Small intestine (tissue), 7 donors: ENCODE data around the gene CYP2C19. TPM values are rescaled to one million over a fixed set of nuclear protein-coding genes. Genes with fewer than 3 reads are reported as not detected.
"Not testable (repeated sequence)": the region's sequence is repeated elsewhere in the genome, so short reads cannot be mapped to it uniquely, and the experiment has no call there.

Source experiments
- DNase-seq, 2 donors: peaks; one replicate each; pipeline versions ENCODE4 v3.0.0 to v3.0.0-alpha.2; 2013
- FAIRE-seq: peaks from 2 replicates; lab custom pipeline; 2012; peaks lifted over from hg19 to GRCh38; lab: Jason Lieb, UNC
- H3K27ac ChIP-seq, 3 donors: one replicate each; pipeline ENCODE4 v1.5.1; 2013; ENCODE audit warnings: low read length in 2 of 3, mild to moderate bottlenecking in 2 of 3, control low read depth in 1 of 3, inconsistent platforms in 1 of 3, low read depth in 1 of 3, moderate library complexity in 1 of 3
- H3K27me3 ChIP-seq, 3 donors: one replicate each; pipeline ENCODE4 v1.6.1; 2013; ENCODE audit warnings: low read length in 3 of 3, inconsistent platforms in 1 of 3; ENCODE audit not compliant: control insufficient read depth in 3 of 3, insufficient read depth in 3 of 3
- H3K36me3 ChIP-seq, 3 donors: one replicate each; pipeline ENCODE4 v1.6.1; 2013; ENCODE audit warnings: low read length in 3 of 3, inconsistent platforms in 1 of 3, low read depth in 1 of 3, mild to moderate bottlenecking in 1 of 3, moderate library complexity in 1 of 3; ENCODE audit not compliant: control insufficient read depth in 3 of 3, insufficient read depth in 2 of 3
- H3K4me1 ChIP-seq, 3 donors: one replicate each; pipeline ENCODE4 v1.6.1; 2013; ENCODE audit warnings: low read length in 2 of 3, inconsistent platforms in 1 of 3, low read depth in 1 of 3, mild to moderate bottlenecking in 1 of 3, moderate library complexity in 1 of 3; ENCODE audit not compliant: control insufficient read depth in 3 of 3, insufficient read depth in 2 of 3
- H3K4me3 ChIP-seq, 3 donors: one replicate each; pipeline ENCODE4 v1.5.1; 2013; ENCODE audit warnings: low read length in 3 of 3, control low read depth in 1 of 3, inconsistent platforms in 1 of 3, low read depth in 1 of 3, mild to moderate bottlenecking in 1 of 3, moderate library complexity in 1 of 3
- H3K9me3 ChIP-seq, 2 donors: one replicate each; pipeline ENCODE4 v1.6.1; 2013; ENCODE audit warnings: low read depth in 1 of 2, low read length in 1 of 2; ENCODE audit not compliant: control insufficient read depth in 2 of 2, insufficient read depth in 1 of 2
- WGBS, 3 donors: extraction: QIAGEN DNeasy Blood & Tissue Kit; methylation state at CpG; one replicate each; pipeline ENCODE4 v1.1.7; 2013; 5-methylcytosine and 5-hydroxymethylcytosine counted together
- polyA plus RNA-seq, 4 donors: library from polyadenylated mRNA; stranded (reverse) in 3 of 4; unstranded in 1 of 4; fragments of 200-250 nt in 3 of 4; fragments of 120-200 nt in 1 of 4; gene quantifications; one replicate each; pipeline versions ENCODE4 v1.2.1 to v1.2.3, GENCODE V29; 2013
- donor health status: healthy with polysubstance abuse.
- donor health status: control.
- donor health status: control.
- donor health status: Bipolar disorder and iron deficiency.
- donor health status: healthy.

CYP2C19 gene
- polyA plus RNA-seq, 4 donors = 9.5 to 46.5 (median 28.2) TPM

DNA sequence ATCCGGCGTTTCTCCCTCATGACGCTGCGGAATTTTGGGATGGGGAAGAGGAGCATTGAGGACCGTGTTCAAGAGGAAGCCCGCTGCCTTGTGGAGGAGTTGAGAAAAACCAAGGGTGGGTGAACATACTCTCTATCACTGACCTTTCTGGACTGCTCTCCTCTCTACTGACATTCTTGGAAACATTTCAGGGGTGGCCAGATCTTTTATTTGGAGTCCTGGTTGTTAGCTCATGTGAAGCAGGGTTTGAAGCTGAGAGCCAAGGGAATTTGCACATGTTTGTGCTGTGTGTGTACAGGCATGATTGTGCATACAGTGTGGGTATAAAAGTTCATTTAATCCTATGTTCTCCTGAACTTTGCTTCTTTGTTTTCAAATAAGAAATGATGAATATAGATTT, 12.9 kb downstream of the CYP2C19 start:
- H3K9me3 ChIP-seq, H3K4me3 ChIP-seq, DNase-seq, H3K4me1 ChIP-seq, FAIRE-seq, H3K27me3 ChIP-seq, H3K27ac ChIP-seq: not testable (repeated sequence)
- peaks cover 0 to 10% (median 4%) of the 10 kb centered on the region in 3 donors for H3K36me3 ChIP-seq
- 86 to 100% (median 95%) methylated on average over 6 of the region's 6 CpGs for WGBS, 3 donors

DNA sequence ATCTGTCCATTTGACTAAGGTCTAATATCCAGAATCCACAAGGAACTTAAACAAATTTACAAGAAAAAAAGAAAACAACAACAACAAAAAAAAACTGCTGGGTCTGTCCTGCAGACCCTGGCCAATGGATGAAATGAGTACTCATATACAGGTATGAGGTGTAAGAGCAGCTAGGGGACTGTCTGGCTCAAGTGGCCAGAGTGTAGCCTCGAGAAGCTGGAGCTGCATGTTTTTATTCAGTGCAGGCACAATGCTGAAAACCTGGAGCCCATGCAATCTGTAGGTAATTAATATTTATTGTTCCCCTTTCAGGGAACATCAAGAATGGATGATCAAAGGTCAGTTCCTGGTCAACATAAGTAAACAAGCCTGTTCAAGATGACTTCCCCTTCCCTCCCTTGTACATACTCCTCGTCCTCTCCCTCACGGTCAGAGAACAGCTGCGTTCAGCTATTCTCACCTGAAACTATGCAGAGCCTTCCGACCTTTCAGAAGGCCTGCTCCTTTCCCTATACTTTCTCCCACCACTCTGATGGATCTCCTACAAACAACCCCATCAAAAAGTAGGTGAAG, 15.5 kb downstream of the CYP2C19 start:
- WGBS, 3 donors = 7 to 35% (median 19%) methylated on average over 5 of the region's 5 CpGs
- peak overlapping the region in 2 of 3 donors; percentile 3 to 69 for H3K27ac ChIP-seq
- H3K27me3 ChIP-seq = no peaks in the 10 kb centered on the region
- no peak overlapping the region for H3K4me3 ChIP-seq
- peak; percentile 74 to 93 for DNase-seq
- no peak for FAIRE-seq
- H3K36me3 ChIP-seq = peaks cover 0 to 10% (median 4%) of the 10 kb centered on the region in 3 donors
- H3K9me3 ChIP-seq = peaks cover 0 to 3% of the 10 kb centered on the region in 2 donors
- peaks cover 0 to 3% (median 0%) of the 10 kb centered on the region in 3 donors for H3K4me1 ChIP-seq

GRCh38 chr10:94780844-94781243, 18.4 kb downstream of the CYP2C19 start:
- H3K27ac ChIP-seq = no peak overlapping the region
- peaks cover 0 to 8% (median 4%) of the 10 kb centered on the region in 3 donors for H3K36me3 ChIP-seq
- WGBS, 3 donors = 68 to 86% (median 70%) methylated on average over 1 of the region's 1 CpG
- peaks cover 0 to 3% of the 10 kb centered on the region in 2 donors for H3K9me3 ChIP-seq
- no peak overlapping the region for H3K4me3 ChIP-seq
- FAIRE-seq (no peak), DNase-seq (no peak)
- peaks cover 0 to 3% (median 0%) of the 10 kb centered on the region in 3 donors for H3K4me1 ChIP-seq
- H3K27me3 ChIP-seq = no peaks in the 10 kb centered on the region

GRCh38 chr10:94784256-94784655, 21.8 kb downstream of the CYP2C19 start:
- no peaks in the 10 kb centered on the region for H3K9me3 ChIP-seq
- H3K27me3 ChIP-seq = no peaks in the 10 kb centered on the region
- H3K4me3 ChIP-seq = no peak overlapping the region
- H3K36me3 ChIP-seq = peaks cover 0 to 15% (median 4%) of the 10 kb centered on the region in 3 donors
- no peaks in the 10 kb centered on the region for H3K4me1 ChIP-seq
- no peak for DNase-seq
- FAIRE-seq = no peak
- H3K27ac ChIP-seq = no peak overlapping the region

GRCh38 chr10:94785211-94785610, 22.7 kb downstream of the CYP2C19 start:
- WGBS, 3 donors = 71 to 90% (median 75%) methylated on average over 2 of the region's 2 CpGs
- FAIRE-seq (no peak), DNase-seq (no peak)
- no peaks in the 10 kb centered on the region for H3K4me1 ChIP-seq
- no peak overlapping the region for H3K4me3 ChIP-seq
- peaks cover 0 to 13% (median 4%) of the 10 kb centered on the region in 3 donors for H3K36me3 ChIP-seq
- H3K9me3 ChIP-seq = no peaks in the 10 kb centered on the region
- no peak overlapping the region for H3K27ac ChIP-seq
- H3K27me3 ChIP-seq = no peaks in the 10 kb centered on the region

- not testable (repeated sequence) for H3K4me1 ChIP-seq, H3K27me3 ChIP-seq, FAIRE-seq, H3K27ac ChIP-seq, H3K4me3 ChIP-seq, DNase-seq
- 87 to 89% (median 89%) methylated on average over 4 of the region's 4 CpGs for WGBS, 3 donors
- peaks cover 0 to 25% (median 10%) of the 10 kb centered on the region in 3 donors for H3K36me3 ChIP-seq
- peaks cover 0 to 16% of the 10 kb centered on the region in 2 donors for H3K9me3 ChIP-seq
These were observed 38.1 kb downstream of the CYP2C19 start for GRCh38 chr10:94800551-94800950.

GRCh38 chr10:94803307-94803706, 40.8 kb downstream of the CYP2C19 start:
- no peaks in the 10 kb centered on the region for H3K4me1 ChIP-seq
- DNase-seq (no peak), FAIRE-seq (no peak)
- H3K9me3 ChIP-seq = peaks cover 0 to 16% of the 10 kb centered on the region in 2 donors
- WGBS, 3 donors = 73 to 87% (median 81%) methylated on average over 1 of the region's 1 CpG
- H3K27me3 ChIP-seq = no peaks in the 10 kb centered on the region
- peaks cover 0 to 25% (median 12%) of the 10 kb centered on the region in 3 donors for H3K36me3 ChIP-seq
- no peak overlapping the region for H3K27ac ChIP-seq
- no peak overlapping the region for H3K4me3 ChIP-seq

GRCh38 chr10:94830025-94830424, 67.5 kb downstream of the CYP2C19 start:
- H3K4me1 ChIP-seq, H3K36me3 ChIP-seq, DNase-seq, H3K27ac ChIP-seq, H3K4me3 ChIP-seq, H3K27me3 ChIP-seq, FAIRE-seq: not testable (repeated sequence)
- 91 to 98% (median 92%) methylated on average over 7 to 12 of the region's 13 CpGs for WGBS, 3 donors
- H3K9me3 ChIP-seq = peaks cover 0 to 10% of the 10 kb centered on the region in 2 donors

GRCh38 chr10:94846204-94846603, 83.7 kb downstream of the CYP2C19 start:
- no peaks in the 10 kb centered on the region for H3K27me3 ChIP-seq
- H3K36me3 ChIP-seq = peaks cover 2 to 7% (median 6%) of the 10 kb centered on the region in 3 donors
- no peaks in the 10 kb centered on the region for H3K4me1 ChIP-seq
- DNase-seq (no peak), FAIRE-seq (no peak)
- H3K27ac ChIP-seq = no peak overlapping the region
- H3K9me3 ChIP-seq = no peaks in the 10 kb centered on the region
- 35 to 93% (median 61%) methylated on average over 1 of the region's 1 CpG for WGBS, 3 donors
- no peak overlapping the region for H3K4me3 ChIP-seq
